ENCODE data around the gene PKD2L2. TPM values are rescaled to one million over a fixed set of nuclear protein-coding genes. Genes with fewer than 3 reads are reported as not detected.
A peak's percentile ranks its signal among the peaks of the same experiment; 100 is the strongest.
"Not testable (repeated sequence)": the region's sequence is repeated elsewhere in the genome, so short reads cannot be mapped to it uniquely, and the experiment has no call there.

Gene PKD2L2
- total RNA-seq, 1 donor from 2014 or later = not detected

GRCh38 chr5:137938751-137939143 lies 49.5 kb downstream of the PKD2L2 start:
- no peak overlapping the region for H3K27ac Mint-ChIP-seq (ENCODE audit: unreplicated experiment)
- no peak for DNase-seq (ENCODE audit: low spot score)
- no peaks in the 10 kb centered on the region for H3K9me3 Mint-ChIP-seq (ENCODE audit: low read depth)
- H3K4me1 Mint-ChIP-seq (ENCODE audit: low read depth) = peaks cover 8% of the 10 kb centered on the region
- H3K4me3 Mint-ChIP-seq (ENCODE audit: unreplicated experiment) = no peak overlapping the region
- no peaks in the 10 kb centered on the region for H3K27me3 Mint-ChIP-seq (ENCODE audit: low read depth)
- TF ChIP-seq CTCF (IDR thresholded peaks at IDR 0.05) = no peak
- peaks cover 30% of the 10 kb centered on the region for H3K36me3 Mint-ChIP-seq (ENCODE audit: low read depth)

- H3K36me3 Mint-ChIP-seq (ENCODE audit: low read depth) = peaks cover 35% of the 10 kb centered on the region
- no peak overlapping the region for H3K27ac Mint-ChIP-seq (ENCODE audit: unreplicated experiment)
- no peaks in the 10 kb centered on the region for H3K27me3 Mint-ChIP-seq (ENCODE audit: low read depth)
- no peak overlapping the region for H3K4me3 Mint-ChIP-seq (ENCODE audit: unreplicated experiment)
- H3K4me1 Mint-ChIP-seq (ENCODE audit: low read depth) = peaks cover 4% of the 10 kb centered on the region
- no peaks in the 10 kb centered on the region for H3K9me3 Mint-ChIP-seq (ENCODE audit: low read depth)
- no peak for DNase-seq (ENCODE audit: low spot score)
- TF ChIP-seq CTCF (IDR thresholded peaks at IDR 0.05) = no peak
Observed at GRCh38 chr5:137939331-137939730, 50.1 kb downstream of the PKD2L2 start.

GRCh38 chr5:137944280-137944679 lies 55.0 kb downstream of the PKD2L2 start:
- not testable (repeated sequence) for H3K4me3 Mint-ChIP-seq (ENCODE audit: unreplicated experiment); H3K9me3 Mint-ChIP-seq (ENCODE audit: low read depth); H3K27me3 Mint-ChIP-seq (ENCODE audit: low read depth); H3K4me1 Mint-ChIP-seq (ENCODE audit: low read depth); H3K27ac Mint-ChIP-seq (ENCODE audit: unreplicated experiment); DNase-seq (ENCODE audit: low spot score)
- H3K36me3 Mint-ChIP-seq (ENCODE audit: low read depth) = peaks cover 43% of the 10 kb centered on the region

- TF ChIP-seq CTCF (IDR thresholded peaks at IDR 0.05) = no peak
- Mint-ChIP-seq H3K9me3 (ENCODE audit: low read depth) (no peaks in the 10 kb centered on the region), H3K4me3 (ENCODE audit: unreplicated experiment) (no peak overlapping the region), H3K36me3 (ENCODE audit: low read depth) (peaks cover 40% of the 10 kb centered on the region), H3K27ac (ENCODE audit: unreplicated experiment) (no peak overlapping the region), H3K4me1 (ENCODE audit: low read depth) (peaks cover 4% of the 10 kb centered on the region), H3K27me3 (ENCODE audit: low read depth) (no peaks in the 10 kb centered on the region)
- no peak for DNase-seq (ENCODE audit: low spot score)
Observed at GRCh38 chr5:137945825-137946224, 56.6 kb downstream of the PKD2L2 start.

- peak overlapping the region; percentile 52 for H3K4me3 Mint-ChIP-seq (ENCODE audit: unreplicated experiment)
- peak overlapping the region; percentile 82 for H3K27ac Mint-ChIP-seq (ENCODE audit: unreplicated experiment)
- peaks cover 23% of the 10 kb centered on the region for H3K36me3 Mint-ChIP-seq (ENCODE audit: low read depth)
- no peaks in the 10 kb centered on the region for H3K27me3 Mint-ChIP-seq (ENCODE audit: low read depth)
- DNase-seq (ENCODE audit: low spot score) = no peak
- H3K4me1 Mint-ChIP-seq (ENCODE audit: low read depth) = peaks cover 29% of the 10 kb centered on the region
- no peak for TF ChIP-seq CTCF (IDR thresholded peaks at IDR 0.05)
- H3K9me3 Mint-ChIP-seq (ENCODE audit: low read depth) = no peaks in the 10 kb centered on the region
Observed at GRCh38 chr5:137954131-137954879, 65.0 kb downstream of the PKD2L2 start.

GRCh38 chr5:137957948-137958347 lies 68.7 kb downstream of the PKD2L2 start:
- H3K36me3 Mint-ChIP-seq (ENCODE audit: low read depth) = peaks cover 14% of the 10 kb centered on the region
- no peaks in the 10 kb centered on the region for H3K27me3 Mint-ChIP-seq (ENCODE audit: low read depth)
- peaks cover 32% of the 10 kb centered on the region for H3K4me1 Mint-ChIP-seq (ENCODE audit: low read depth)
- no peak overlapping the region for H3K27ac Mint-ChIP-seq (ENCODE audit: unreplicated experiment)
- H3K4me3 Mint-ChIP-seq (ENCODE audit: unreplicated experiment) = no peak overlapping the region
- no peak for TF ChIP-seq CTCF (IDR thresholded peaks at IDR 0.05)
- no peaks in the 10 kb centered on the region for H3K9me3 Mint-ChIP-seq (ENCODE audit: low read depth)
- DNase-seq (ENCODE audit: low spot score) = no peak
